ENCODE data around the gene RPS23.
A peak's percentile ranks its signal among the peaks of the same experiment; 100 is the strongest.

The RPS23 gene

DNA sequence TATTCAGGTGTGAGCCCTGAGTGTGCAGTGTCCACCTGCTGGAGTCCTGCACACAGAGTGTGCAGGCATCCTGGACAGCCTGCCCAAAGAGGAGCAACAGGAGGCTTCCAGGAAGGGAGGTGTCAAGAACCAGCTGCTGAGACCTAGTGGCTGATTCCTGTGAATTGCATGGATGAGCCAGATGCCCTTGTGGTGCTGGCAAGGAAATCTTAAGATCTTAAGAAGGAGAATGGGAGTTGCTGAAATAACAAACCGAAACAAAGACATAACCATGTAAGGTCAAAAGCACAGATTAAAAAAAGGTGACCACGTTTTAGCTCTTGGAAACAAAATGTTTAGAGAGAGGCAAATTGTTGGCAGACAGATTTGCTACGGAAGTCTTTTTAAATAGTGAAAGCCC, 29.3 kb upstream of the RPS23 start:
- H3K4me3 ChIP-seq (ENCODE audit: low read depth, low read length): no peak overlapping the region
- in situ Hi-C loops (cut with HindIII; ENCODE audit: low sequenced_read_pairs): no loop called here
- no peak for TF ChIP-seq CTCF (IDR thresholded peaks at IDR 0.05; ENCODE audit: low read depth, low read length, missing control alignments)
- DNase-seq (ENCODE audit: low read depth): peak; percentile 33

- in situ Hi-C loops (cut with HindIII; ENCODE audit: low sequenced_read_pairs): no loop called here
- TF ChIP-seq CTCF (IDR thresholded peaks at IDR 0.05; ENCODE audit: low read depth, low read length, missing control alignments): no peak
- no peak overlapping the region for H3K4me3 ChIP-seq (ENCODE audit: low read depth, low read length)
- no peak for DNase-seq (ENCODE audit: low read depth)
Observed at GRCh38 chr5:82306151-82306550, 28.0 kb upstream of the RPS23 start.

DNA sequence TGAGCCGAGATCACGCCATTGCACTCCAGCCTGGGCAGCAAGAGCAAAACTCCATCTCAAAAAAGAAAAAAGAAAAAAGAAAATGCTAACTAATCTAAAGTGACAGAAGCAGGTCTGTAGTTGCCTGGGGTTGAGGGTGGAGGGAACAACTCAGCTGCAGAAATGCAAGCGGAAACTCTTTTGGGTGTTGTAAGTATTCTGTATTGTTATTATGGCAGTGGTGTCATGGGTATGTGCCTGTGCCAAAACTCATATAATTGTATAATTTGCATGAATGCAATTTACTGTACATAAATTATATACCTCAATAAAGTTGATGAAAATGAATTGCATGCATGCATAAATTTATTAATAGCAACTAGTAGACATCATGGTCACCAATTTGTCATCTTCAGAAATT, 23.0 kb upstream of the RPS23 start:
- H3K4me3 ChIP-seq (ENCODE audit: low read depth, low read length): no peak overlapping the region

GRCh38 chr5:82298668-82299067, 20.5 kb upstream of the RPS23 start:
- in situ Hi-C loops (cut with HindIII; ENCODE audit: low sequenced_read_pairs): no loop called here

More for the DNA sequence above, 23.0 kb upstream of the RPS23 start:
- no peak for TF ChIP-seq CTCF (IDR thresholded peaks at IDR 0.05; ENCODE audit: low read depth, low read length, missing control alignments)
- DNase-seq (ENCODE audit: low read depth): no peak
- in situ Hi-C loops (cut with HindIII; ENCODE audit: low sequenced_read_pairs): no loop called here

DNA sequence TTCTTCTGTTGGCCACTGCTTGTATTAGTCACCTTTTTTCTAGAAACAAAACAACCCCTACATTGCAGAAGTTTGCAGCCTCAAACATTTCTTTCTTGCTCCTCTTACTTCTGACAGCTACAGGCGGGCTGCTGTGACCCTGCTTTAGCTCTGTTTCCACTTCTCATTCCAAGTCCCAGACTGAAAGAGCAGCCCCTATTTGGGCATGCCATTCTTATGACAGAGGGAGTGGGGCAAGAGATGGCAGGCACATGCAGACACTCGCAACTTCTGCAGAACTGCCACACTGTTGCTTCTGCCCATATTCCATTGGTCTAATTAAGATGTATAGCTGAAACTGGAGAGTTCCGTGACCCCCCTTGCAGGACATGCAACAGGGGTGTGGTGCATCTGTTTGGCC, 19.6 kb upstream of the RPS23 start:
- H3K4me3 ChIP-seq (ENCODE audit: low read depth, low read length): no peak overlapping the region
- in situ Hi-C loops (cut with HindIII; ENCODE audit: low sequenced_read_pairs): no loop called here
- TF ChIP-seq CTCF (IDR thresholded peaks at IDR 0.05; ENCODE audit: low read depth, low read length, missing control alignments): no peak
- no peak for DNase-seq (ENCODE audit: low read depth)

More at GRCh38 chr5:82298668-82299067, 20.5 kb upstream of the RPS23 start:
- TF ChIP-seq CTCF (IDR thresholded peaks at IDR 0.05; ENCODE audit: low read depth, low read length, missing control alignments): no peak
- no peak for DNase-seq (ENCODE audit: low read depth)
- no peak overlapping the region for H3K4me3 ChIP-seq (ENCODE audit: low read depth, low read length)

- H3K4me3 ChIP-seq (ENCODE audit: low read depth, low read length): no peak overlapping the region
- in situ Hi-C loops (cut with HindIII; ENCODE audit: low sequenced_read_pairs): no loop called here
- no peak for DNase-seq (ENCODE audit: low read depth)
- TF ChIP-seq CTCF (IDR thresholded peaks at IDR 0.05; ENCODE audit: low read depth, low read length, missing control alignments): no peak
Observed at GRCh38 chr5:82296929-82297328, 18.8 kb upstream of the RPS23 start.
